HPDE6-E6E7 (cell line): ENCODE results near the gene CEP131.
"Not testable (repeated sequence)": the region's sequence is repeated elsewhere in the genome, so short reads cannot be mapped to it uniquely, and the experiment has no call there.

Source experiments
- DNase-seq: peaks from one replicate; pipeline ENCODE4 v3.0.0; 2011; ENCODE audit warnings: missing footprints; ENCODE audit errors: extremely low spot score

Gene CEP131

GRCh38 chr17:81165246-81166032, 57.3 kb downstream of the CEP131 start, which contains the start of gene PVALEF:
TSS of gene PVALEF (plus strand) at chr17:81165507. CDS start at chr17:81181227, 15,720 bp downstream.
- DNase-seq = no peak

DNA sequence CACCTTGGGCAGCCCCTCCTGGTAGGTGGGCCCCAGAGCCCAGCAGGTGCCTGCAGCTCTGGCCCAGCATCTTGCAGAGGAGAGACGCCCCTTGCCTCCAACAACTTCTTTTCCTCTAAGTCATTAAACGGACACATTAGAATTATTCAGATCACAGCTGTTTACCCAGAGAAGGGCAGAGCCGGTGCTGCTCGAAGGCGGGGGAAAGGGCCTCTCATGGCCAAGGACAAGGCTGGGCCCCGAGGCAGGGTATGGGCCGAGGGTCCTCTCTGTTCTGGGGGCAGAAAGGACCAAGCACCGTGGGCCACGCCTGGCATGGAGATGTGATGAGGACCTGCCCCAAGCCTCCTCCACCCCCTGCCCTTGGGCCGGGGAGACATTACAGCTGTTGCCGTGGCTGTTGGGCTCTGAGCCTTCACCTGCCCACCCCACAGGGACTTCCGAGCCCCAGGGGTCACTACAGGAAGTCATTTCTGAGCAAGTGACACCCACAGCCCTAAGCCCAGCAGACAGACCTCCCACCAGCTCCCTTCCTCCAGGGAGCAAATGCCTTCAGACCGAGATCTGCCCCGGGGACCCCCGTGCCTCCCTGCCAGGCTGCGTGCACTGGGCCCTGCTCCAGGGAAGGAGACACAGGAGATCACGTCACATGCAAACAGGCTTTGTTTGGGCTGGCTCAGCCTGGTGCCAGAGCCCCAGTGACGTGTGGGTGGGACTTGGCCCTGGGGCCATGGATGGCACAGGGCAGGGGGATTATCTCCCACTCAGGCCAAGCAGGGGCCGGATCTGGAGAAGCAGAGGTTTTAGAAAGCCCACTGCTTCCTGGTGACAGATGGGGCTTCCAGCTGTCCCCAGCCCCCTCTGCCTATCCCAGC, 58.2 kb downstream of the CEP131 start:
- DNase-seq = no peak

DNA sequence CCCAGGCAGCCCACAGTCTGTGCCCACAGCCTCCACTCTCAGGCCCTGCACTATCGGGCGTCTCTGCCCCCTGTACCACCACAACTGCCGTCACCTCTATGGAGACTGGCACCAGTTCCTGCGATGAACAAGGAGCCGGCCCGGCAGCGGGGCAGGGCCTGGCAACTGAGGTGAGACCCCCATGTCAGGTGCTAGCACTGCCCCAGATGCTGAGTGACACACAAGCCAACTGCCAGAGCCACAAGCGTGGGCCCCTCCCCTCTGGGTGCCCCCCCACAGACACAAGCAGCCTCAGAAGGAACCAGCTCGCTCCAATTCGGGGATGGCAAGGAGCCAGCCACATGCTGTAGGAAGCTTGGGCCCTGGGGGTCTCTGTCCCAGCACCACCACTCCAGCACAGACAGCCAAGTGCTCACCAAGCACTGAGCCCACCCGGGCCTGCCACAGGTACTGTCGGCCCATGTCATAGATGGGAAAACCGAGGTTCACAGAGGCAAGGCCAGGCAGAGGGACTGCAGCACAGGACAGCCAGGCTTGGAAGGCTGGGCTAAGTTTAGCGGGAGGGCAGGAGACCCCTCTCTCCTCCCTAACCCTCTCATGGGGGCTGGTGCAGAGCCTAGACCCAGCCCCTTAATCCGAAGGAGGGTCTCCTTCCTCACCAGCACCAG, 58.9 kb downstream of the CEP131 start:
- no peak for DNase-seq

- no peak for DNase-seq
Observed at GRCh38 chr17:81163051-81163695, 59.6 kb downstream of the CEP131 start.

- no peak for DNase-seq
Observed at GRCh38 chr17:81162491-81162890, 60.3 kb downstream of the CEP131 start.

- no peak for DNase-seq
Observed at GRCh38 chr17:81161972-81162371, 60.8 kb downstream of the CEP131 start.

GRCh38 chr17:81161536-81161935, 61.2 kb downstream of the CEP131 start:
- DNase-seq = no peak

DNA sequence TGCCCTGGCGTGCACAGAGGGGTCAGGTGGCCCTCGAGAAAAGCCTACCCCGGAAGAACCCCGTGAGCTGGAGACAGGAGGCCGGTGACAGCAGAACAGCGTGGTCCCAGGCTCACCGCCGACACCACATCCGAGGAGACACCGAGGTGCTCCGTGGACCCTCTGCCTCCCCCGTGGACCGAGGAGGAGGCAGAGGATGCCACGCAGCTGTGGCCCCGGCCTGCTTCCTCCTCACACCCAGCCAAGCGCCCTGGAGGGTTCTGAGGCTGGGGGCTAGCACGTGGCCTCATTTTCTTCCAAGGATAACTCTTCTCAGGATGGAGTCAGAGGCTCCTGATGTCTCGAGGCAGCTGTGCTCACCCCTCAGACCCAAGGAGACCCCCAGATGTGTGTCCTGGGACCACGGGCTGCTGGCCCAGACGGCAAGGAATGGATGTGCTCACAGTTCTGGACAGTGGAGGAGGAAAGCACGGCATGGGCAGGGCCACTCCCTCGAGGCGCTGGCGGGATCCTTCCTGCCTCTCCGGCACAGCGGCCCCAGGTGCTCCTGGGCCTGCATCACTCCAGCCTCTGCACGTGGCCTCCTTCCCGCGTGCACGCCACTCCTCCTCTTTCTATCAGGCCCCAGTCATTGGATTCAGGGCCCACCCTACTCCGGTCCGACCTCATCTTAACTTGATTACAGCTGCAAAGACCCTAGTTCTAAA, 61.9 kb downstream of the CEP131 start:
- DNase-seq = no peak

GRCh38 chr17:81160306-81160705, 62.5 kb downstream of the CEP131 start:
- DNase-seq = no peak

DNA sequence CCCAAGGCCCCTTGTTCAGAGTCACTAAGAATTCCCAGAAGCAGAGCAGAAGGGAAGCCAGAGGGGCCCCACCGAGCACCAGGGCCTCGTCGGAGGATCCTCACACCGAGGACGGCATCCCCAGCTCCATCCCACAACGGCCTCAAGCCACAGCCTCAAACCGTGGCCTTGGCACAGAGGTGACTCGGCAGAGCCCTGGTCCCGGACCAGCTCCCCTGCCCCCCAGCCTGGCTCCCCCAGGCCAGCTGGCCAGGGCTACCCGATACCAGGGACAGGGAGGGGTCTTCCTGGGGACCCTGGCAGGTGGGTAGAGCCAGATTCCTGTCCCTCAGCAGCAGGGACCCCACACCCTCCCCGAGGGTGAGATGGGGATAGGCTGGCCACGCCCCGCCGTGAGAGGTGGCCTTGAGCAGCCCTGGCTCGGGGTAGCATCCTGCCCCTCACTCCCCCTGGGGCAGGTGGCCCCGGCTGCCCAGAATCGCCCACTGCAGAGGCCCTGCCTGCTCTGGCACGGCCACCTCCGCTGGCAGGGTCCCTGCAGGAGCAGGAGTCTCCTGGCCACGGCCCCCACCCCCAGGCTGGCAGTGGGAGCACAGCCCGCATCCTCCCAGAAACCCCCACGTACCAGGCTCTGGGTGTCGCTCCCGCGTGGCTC, 63.0 kb downstream of the CEP131 start:
- DNase-seq = no peak

DNA sequence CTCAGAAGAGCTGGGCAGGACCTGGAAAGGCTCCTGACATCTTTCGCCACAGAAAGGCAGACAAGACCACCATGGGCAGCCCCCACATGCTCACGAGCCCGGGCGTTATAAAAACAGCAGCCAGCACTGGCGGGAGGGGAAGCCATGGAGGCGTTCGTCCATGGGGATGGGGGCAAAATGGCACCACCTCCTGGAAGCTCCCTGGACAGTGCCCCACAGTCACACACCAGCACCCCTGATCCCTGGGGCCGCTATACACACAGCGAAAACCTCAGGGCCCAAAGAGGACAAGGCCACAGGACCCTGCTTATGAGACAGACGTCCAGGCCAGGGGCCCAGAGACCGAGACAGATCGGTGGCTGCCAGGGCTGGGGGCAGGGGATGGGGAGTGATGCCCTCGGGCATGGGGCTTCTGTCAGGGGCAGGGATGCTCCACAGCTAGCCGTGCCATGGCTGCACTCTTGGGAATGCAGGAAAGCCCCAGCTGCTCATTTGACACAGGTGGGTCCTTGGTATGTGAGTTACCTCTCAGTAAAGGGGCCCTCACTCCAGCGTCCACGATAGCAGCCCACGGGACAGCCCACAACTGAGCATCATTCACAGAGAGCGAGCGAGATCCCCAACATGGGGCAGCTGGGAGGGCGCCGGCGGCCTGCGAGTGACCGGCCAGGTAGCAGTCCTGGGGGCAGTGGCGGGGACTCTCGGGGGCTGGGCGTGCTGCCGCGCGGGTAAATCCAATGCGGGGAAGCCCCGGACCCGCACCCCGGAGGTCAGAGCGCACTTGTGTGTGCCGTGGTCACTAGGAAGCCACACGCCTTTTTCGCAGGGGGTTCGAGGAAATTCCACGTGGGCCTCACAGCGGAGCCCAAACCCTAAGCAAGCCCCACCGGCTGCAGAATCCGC, 63.8 kb downstream of the CEP131 start:
- no peak for DNase-seq

GRCh38 chr17:81157848-81158687, 64.7 kb downstream of the CEP131 start:
- DNase-seq = no peak

- no peak for DNase-seq
Observed at GRCh38 chr17:81156866-81157805, 65.6 kb downstream of the CEP131 start.

GRCh38 chr17:81154961-81155360, 67.8 kb downstream of the CEP131 start:
- no peak for DNase-seq

GRCh38 chr17:81154016-81154415, 68.7 kb downstream of the CEP131 start:
- DNase-seq = not testable (repeated sequence)

GRCh38 chr17:81153340-81153803, 69.4 kb downstream of the CEP131 start:
- DNase-seq = no peak

DNA sequence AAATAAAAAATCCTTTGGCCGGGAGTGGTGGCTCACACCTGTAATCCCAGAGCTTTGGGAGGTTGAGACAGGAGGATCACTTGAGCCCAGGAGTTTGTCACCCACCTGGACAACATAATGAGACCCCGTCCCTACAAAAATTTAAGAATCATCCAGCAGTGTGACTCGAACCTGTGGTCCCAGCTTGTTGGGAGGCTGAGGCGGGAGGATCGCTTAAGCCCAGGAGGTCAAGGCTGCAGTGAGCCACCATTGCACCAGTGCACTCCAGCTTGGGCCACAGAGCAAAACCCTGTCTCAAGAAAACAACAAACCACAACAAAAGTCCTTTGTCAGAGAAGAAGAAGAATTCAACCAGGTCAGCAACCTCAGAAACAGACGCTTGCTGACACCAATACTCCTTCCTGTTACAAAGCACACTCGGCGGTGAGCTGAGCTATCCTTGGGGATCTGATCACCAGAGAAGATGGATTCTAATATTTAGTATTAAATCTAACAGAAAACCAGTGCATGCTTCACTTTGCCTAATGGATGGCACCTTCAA, 70.4 kb downstream of the CEP131 start:
- DNase-seq = no peak
